Caco-2 (cell line): ENCODE data around the gene DKK1. TPM values are rescaled to one million over a fixed set of nuclear protein-coding genes. Genes with fewer than 3 reads are reported as not detected.

Experiments
- BruUV-seq: library from RNA; stranded (reverse); fragments of 400-500 nt; replicated peaks from 2 replicates; lab custom pipeline; 2021; lab: Mats Ljungman, UMichigan
- CTCF ChIA-PET: fragments of 300-600 bp; sonication (Branson Sonifier 250); formaldehyde crosslinking; loops from one replicate; lab custom pipeline; 2022; ENCODE audit warnings: antibody characterized with exemption; lab: Charles Lee
- POLR2A ChIA-PET: fragments of 300-600 bp; sonication (Branson Sonifier 250); formaldehyde crosslinking; loops from one replicate; lab custom pipeline; 2022; ENCODE audit warnings: antibody characterized with exemption; lab: Charles Lee
- DNase-seq, 2 experiments: peaks; one replicate each; pipeline versions ENCODE4 v3.0.0 to v3.0.0-alpha.2; 2020 to 2022
- H3K27me3 ChIP-seq: replicated peaks from 2 replicates; pipeline ENCODE4 v1.6.0; 2011; ENCODE audit warnings: low read length; ENCODE audit not compliant: control insufficient read depth, insufficient read depth
- H3K36me3 ChIP-seq: 2 replicates; pipeline ENCODE4 v1.5.1; 2011; ENCODE audit warnings: low read length; ENCODE audit not compliant: control insufficient read depth, insufficient read depth
- H3K4me1 ChIP-seq: fragments of 250-450 bp; sonication (Bioruptor Pico); 2 replicates; pipeline ENCODE4 v1.5.1; 2020; ENCODE audit warnings: mild to moderate bottlenecking
- H3K4me3 ChIP-seq: 2 replicates; pipeline ENCODE4 v1.5.1; 2011; ENCODE audit warnings: low read depth, mild to moderate bottlenecking, control low read depth, low read length
- H3K9me3 ChIP-seq: fragments of 250-450 bp; sonication (Bioruptor Pico); 2 replicates; pipeline ENCODE4 v1.5.1; 2020; ENCODE audit warnings: mild to moderate bottlenecking, moderate library complexity
- H3K27ac Mint-ChIP-seq: one replicate; pipeline ENCODE4 v1.8.0; 2022; ENCODE audit warnings: mixed read lengths; ENCODE audit not compliant: unreplicated experiment
- H3K27me3 Mint-ChIP-seq: one replicate; pipeline ENCODE4 v1.8.0; 2022; ENCODE audit warnings: mixed read lengths; ENCODE audit not compliant: insufficient read depth, unreplicated experiment
- H3K36me3 Mint-ChIP-seq: one replicate; pipeline ENCODE4 v1.8.0; 2022; ENCODE audit warnings: mild to moderate bottlenecking, mixed read lengths; ENCODE audit not compliant: insufficient read depth, unreplicated experiment
- H3K4me1 Mint-ChIP-seq: one replicate; pipeline ENCODE4 v1.8.0; 2022; ENCODE audit warnings: low read depth, mixed read lengths; ENCODE audit not compliant: unreplicated experiment
- H3K4me3 Mint-ChIP-seq: one replicate; pipeline ENCODE4 v1.8.0; 2022; ENCODE audit warnings: mild to moderate bottlenecking, moderate library complexity, mixed read lengths; ENCODE audit not compliant: unreplicated experiment
- H3K9me3 Mint-ChIP-seq: one replicate; pipeline ENCODE4 v1.8.0; 2022; ENCODE audit warnings: mixed read lengths; ENCODE audit not compliant: unreplicated experiment
- CTCF ChIP-seq, 2 experiments: fragments of 200-600 bp in 1 of 2; IDR thresholded peaks; 1 replicate in 1 of 2; 2 replicates in 1 of 2; pipeline versions ENCODE4 v1.5.1 to v1.8.0; 2011 to 2022; ENCODE audit warnings: antibody characterized with exemption in 1 of 2, control low read depth in 1 of 2, inconsistent platforms in 1 of 2, low read depth in 1 of 2, low read length in 1 of 2, mild to moderate bottlenecking in 1 of 2, moderate library complexity in 1 of 2; ENCODE audit not compliant: insufficient read depth in 1 of 2, severe bottlenecking in 1 of 2, unreplicated experiment in 1 of 2
- intact Hi-C: fragments of 100-400 bp; cut with micrococcal nuclease; formaldehyde crosslinking; loops from one replicate; pipeline ENCODE4 v1.10.0; 2022; ENCODE audit not compliant: unreplicated experiment
- total RNA-seq: library from RNA; stranded (reverse); gene quantifications from 2 replicates; pipeline ENCODE4 v1.2.3, GENCODE V29; 2022

DKK1 gene
- total RNA-seq, 1 experiment from 2014 or later, result 1,866 TPM

DNA sequence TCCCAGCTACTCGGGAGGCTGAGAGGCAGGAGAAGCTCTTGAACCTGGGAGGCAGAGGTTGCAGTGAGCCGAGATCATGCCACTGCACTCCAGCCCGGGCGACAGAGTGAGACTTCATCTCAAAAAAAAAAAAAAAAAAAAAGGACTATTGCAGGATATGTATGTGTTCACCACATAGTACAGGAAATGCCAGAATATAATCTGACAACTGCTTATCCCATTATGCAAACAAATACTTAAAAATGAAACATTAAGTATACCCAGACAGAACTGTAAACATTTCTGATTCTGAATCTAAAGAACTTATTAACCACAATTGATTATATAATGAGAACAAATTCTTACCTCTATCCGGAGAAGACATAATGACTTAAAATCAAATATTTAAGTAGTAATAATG, 18.7 kb downstream of the DKK1 start:
- no peak for TF ChIP-seq CTCF (IDR thresholded peaks at IDR 0.05; ENCODE audit: insufficient read depth in 1 of 2, low read depth in 1 of 2, low read length in 1 of 2, severe bottlenecking in 1 of 2, unreplicated experiment in 1 of 2)
- Histone ChIP-seq H3K4me1 (peaks cover 53% of the 10 kb centered on the region), H3K9me3 (no peaks in the 10 kb centered on the region), H3K4me3 (no peak overlapping the region), H3K36me3 (no peaks in the 10 kb centered on the region), H3K27me3 (no peaks in the 10 kb centered on the region)
- Mint-ChIP-seq H3K4me3 (no peak overlapping the region), H3K9me3 (no peaks in the 10 kb centered on the region), H3K4me1 (peaks cover 40% of the 10 kb centered on the region), H3K27me3 (no peaks in the 10 kb centered on the region), H3K36me3 (peaks cover 7% of the 10 kb centered on the region), H3K27ac (no peak overlapping the region)
- intact Hi-C loops, result no loop called here
- no TSS peak for BruUV-seq
- CTCF ChIA-PET, result no interaction called here
- no peak for DNase-seq
- POLR2A ChIA-PET, result no interaction called here

DNA sequence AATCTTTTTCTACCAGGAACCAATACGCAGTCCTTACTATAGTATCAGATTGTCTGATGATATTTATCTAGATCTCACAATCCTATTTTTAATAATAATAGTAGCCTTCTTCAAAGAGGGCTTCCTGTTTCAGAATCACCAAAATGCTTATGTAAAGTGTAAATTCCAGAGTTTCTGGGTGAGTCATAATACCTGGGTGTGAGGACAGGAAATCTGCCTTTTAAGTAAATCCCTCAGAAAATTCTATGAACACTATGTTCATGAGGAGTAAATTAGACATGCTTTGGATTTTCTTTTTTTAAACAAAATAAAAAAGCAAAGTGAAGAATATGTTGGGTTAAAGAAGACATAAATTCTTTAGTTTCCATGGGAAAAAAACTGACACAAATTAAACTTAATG, 20.5 kb downstream of the DKK1 start:
- no peak for TF ChIP-seq CTCF (IDR thresholded peaks at IDR 0.05; ENCODE audit: insufficient read depth in 1 of 2, low read depth in 1 of 2, low read length in 1 of 2, severe bottlenecking in 1 of 2, unreplicated experiment in 1 of 2)
- Mint-ChIP-seq H3K27ac (peak overlapping the region; percentile 33), H3K4me3 (no peak overlapping the region), H3K27me3 (no peaks in the 10 kb centered on the region), H3K4me1 (peaks cover 47% of the 10 kb centered on the region), H3K9me3 (no peaks in the 10 kb centered on the region), H3K36me3 (peaks cover 7% of the 10 kb centered on the region)
- no TSS peak for BruUV-seq
- Histone ChIP-seq H3K4me3 (no peak overlapping the region), H3K4me1 (peaks cover 45% of the 10 kb centered on the region), H3K9me3 (no peaks in the 10 kb centered on the region), H3K36me3 (no peaks in the 10 kb centered on the region), H3K27me3 (no peaks in the 10 kb centered on the region)
- no peak for DNase-seq
- intact Hi-C loops, result loop anchor here (2.0 kb wide), 1 partner anchor 20 kb away; no protein-coding TSS in a partner anchor
- ChIA-PET POLR2A (no interaction called here), CTCF (no interaction called here)

- Histone ChIP-seq H3K9me3 (no peaks in the 10 kb centered on the region), H3K36me3 (no peaks in the 10 kb centered on the region), H3K4me1 (peaks cover 42% of the 10 kb centered on the region), H3K4me3 (no peak overlapping the region), H3K27me3 (no peaks in the 10 kb centered on the region)
- Mint-ChIP-seq H3K4me1 (peaks cover 43% of the 10 kb centered on the region), H3K27me3 (no peaks in the 10 kb centered on the region), H3K36me3 (peaks cover 7% of the 10 kb centered on the region), H3K4me3 (no peak overlapping the region), H3K9me3 (no peaks in the 10 kb centered on the region), H3K27ac (no peak overlapping the region)
- BruUV-seq, result no TSS peak
- ChIA-PET CTCF (no interaction called here), POLR2A (no interaction called here)
- intact Hi-C loops, result loop anchor here (2.0 kb wide), 1 partner anchor 19 kb away; no protein-coding TSS in a partner anchor
- DNase-seq, result no peak
- no peak for TF ChIP-seq CTCF (IDR thresholded peaks at IDR 0.05; ENCODE audit: insufficient read depth in 1 of 2, low read depth in 1 of 2, low read length in 1 of 2, severe bottlenecking in 1 of 2, unreplicated experiment in 1 of 2)
Measured at GRCh38 chr10:52335665-52336064, 21.6 kb downstream of the DKK1 start.
